K562 (cell line): Measurements from ENCODE around the gene GSKIP. TPM values are rescaled to one million over a fixed set of nuclear protein-coding genes. Genes with fewer than 3 reads are reported as not detected.

Experiments
- ATAC-seq: fragments of 200-7000 bp; cut with Tn5 transposase; 3 replicates; pipeline ENCODE4 v1.9.1; 2020; ENCODE audit warnings: moderate library complexity
- BruUV-seq: library from RNA; stranded (reverse); fragments of 400-500 nt; replicated peaks from 2 replicates; lab custom pipeline; 2021; lab: Mats Ljungman, UMichigan
- CTCF ChIA-PET: fragments of 300-600 bp; formaldehyde crosslinking; extraction: SDS; loops from one replicate; lab custom pipeline; 2021; ENCODE audit warnings: low intra/inter-chr PET ratio; lab: Yijun Ruan, JAX
- POLR2A ChIA-PET: fragments of 300-600, 350-650 bp; sonication (Branson Sonifier 250); formaldehyde crosslinking; extraction: SDS; loops from one replicate; lab custom pipeline; 2021; ENCODE audit warnings: antibody characterized with exemption, inconsistent platforms; lab: Yijun Ruan, JAX
- DNase-seq, 4 experiments: peaks; one replicate each; pipeline versions ENCODE4 v3.0.0 to v3.0.0-alpha.2; 2011 to 2018; ENCODE audit warnings: low spot score in 3 of 4, mixed read lengths in 3 of 4; ENCODE audit errors: extremely low read depth in 1 of 4
- FAIRE-seq: peaks from 2 replicates; lab custom pipeline; 2011; peaks lifted over from hg19 to GRCh38; lab: Jason Lieb, UNC
- H2AFZ ChIP-seq: 2 replicates; pipeline ENCODE4 v1.6.0; 2011; ENCODE audit warnings: low read depth, low read length, control low read depth, inconsistent platforms
- H3K27ac ChIP-seq: fragments of 200-600 bp; 3 replicates; pipeline ENCODE4 v1.8.0; 2011; ENCODE audit warnings: low read depth, mild to moderate bottlenecking, control low read depth, inconsistent platforms, low read length, moderate library complexity, mixed read lengths; ENCODE audit errors: extremely low read depth
- H3K27me3 ChIP-seq, 2 experiments: fragments of 300-600 bp in 1 of 2; 2 replicates in 1 of 2; 3 replicates in 1 of 2; pipeline versions ENCODE4 v1.6.0 to v1.8.0; 2011; ENCODE audit warnings: inconsistent platforms in 2 of 2, low read length in 2 of 2, mild to moderate bottlenecking in 1 of 2, mixed read lengths in 1 of 2, moderate library complexity in 1 of 2; ENCODE audit not compliant: control insufficient read depth in 2 of 2, insufficient read depth in 2 of 2
- H3K36me3 ChIP-seq: fragments of 300-600 bp; 3 replicates; pipeline ENCODE4 v1.8.0; 2011; ENCODE audit warnings: mild to moderate bottlenecking, low read length, inconsistent platforms; ENCODE audit not compliant: control insufficient read depth, insufficient read depth
- H3K4me1 ChIP-seq, 2 experiments: fragments of 200-600 bp in 1 of 2; replicated peaks in 1 of 2; 2 replicates in 1 of 2; 3 replicates in 1 of 2; pipeline versions ENCODE4 v1.5.1 to v1.8.0; 2011; ENCODE audit warnings: inconsistent platforms in 2 of 2, low read length in 2 of 2, mild to moderate bottlenecking in 1 of 2, mixed read lengths in 1 of 2, moderate library complexity in 1 of 2; ENCODE audit not compliant: control insufficient read depth in 2 of 2, insufficient read depth in 2 of 2
- H3K4me2 ChIP-seq: 2 replicates; pipeline ENCODE4 v1.6.1; 2011; ENCODE audit warnings: low read length, control low read depth, inconsistent platforms, mixed read lengths; ENCODE audit not compliant: insufficient read depth
- H3K4me3 ChIP-seq: fragments of 200-600 bp; sonication (generic), shearing (Covaris generic); 2 replicates; pipeline ENCODE4 v1.5.1; 2016; ENCODE audit warnings: control low read depth, inconsistent platforms
- H3K79me2 ChIP-seq: fragments of 200-600 bp; 3 replicates; pipeline ENCODE4 v1.8.0; 2011; ENCODE audit warnings: low read length, inconsistent platforms; ENCODE audit not compliant: control insufficient read depth, insufficient read depth
- H3K9ac ChIP-seq, 2 experiments: 2 replicates each; pipeline versions ENCODE4 v1.6.0 to v1.6.1; 2011; ENCODE audit warnings: low read depth in 2 of 2, low read length in 2 of 2, control low read depth in 1 of 2, inconsistent platforms in 1 of 2, mild to moderate bottlenecking in 1 of 2, mixed read lengths in 1 of 2; ENCODE audit not compliant: insufficient read depth in 1 of 2
- H3K9me1 ChIP-seq: one replicate; pipeline ENCODE4 v1.6.0; 2011; ENCODE audit warnings: inconsistent platforms, mild to moderate bottlenecking, low read length, moderate library complexity; ENCODE audit not compliant: control insufficient read depth, insufficient read depth
- H3K9me3 ChIP-seq: replicated peaks from 2 replicates; pipeline ENCODE4 v1.5.1; 2011; ENCODE audit warnings: low read depth, low read length, inconsistent platforms; ENCODE audit not compliant: control insufficient read depth, insufficient read depth
- H4K20me1 ChIP-seq: replicated peaks from 2 replicates; pipeline ENCODE4 v1.6.1; 2011; ENCODE audit warnings: low read length, inconsistent platforms, mixed read lengths; ENCODE audit not compliant: control insufficient read depth, insufficient read depth
- ARID3A ChIP-seq: IDR thresholded peaks from 2 replicates; pipeline ENCODE4 v1.6.1; 2012; ENCODE audit warnings: low read depth, low read length, improper control_type of control experiment, borderline replicate concordance
- CCNT2 ChIP-seq: IDR thresholded peaks from 2 replicates; pipeline ENCODE4 v1.6.1; 2011; ENCODE audit warnings: borderline replicate concordance, low read depth, mild to moderate bottlenecking, moderate library complexity, mixed read lengths, low read length; ENCODE audit not compliant: insufficient read length; ENCODE audit errors: extremely low read depth
- GATAD2A ChIP-seq: fragments of 450-650 bp; IDR thresholded peaks from 2 replicates; pipeline ENCODE4 v1.6.1; 2017
- NR2F6 ChIP-seq: fragments of 450-650 bp; formaldehyde crosslinking; IDR thresholded peaks from 2 replicates; pipeline ENCODE4 v1.4.0; 2020; ENCODE audit warnings: mild to moderate bottlenecking
- PREB ChIP-seq: sonication (generic); formaldehyde crosslinking; IDR thresholded peaks from 2 replicates; pipeline ENCODE4 v1.8.1; 2023; ENCODE audit warnings: mild to moderate bottlenecking, missing genetic modification reagents
- RNF2 ChIP-seq: sonication (generic); IDR thresholded peaks from 2 replicates; pipeline ENCODE4 v1.6.1; 2016
- TEAD4 ChIP-seq, 2 experiments: sonication (generic) in 1 of 2; formaldehyde crosslinking in 1 of 2; IDR thresholded peaks; 2 replicates each; pipeline versions ENCODE4 v1.6.1 to v1.8.0; 2012 to 2022; ENCODE audit warnings: borderline replicate concordance in 1 of 2, inconsistent platforms in 1 of 2, low read length in 1 of 2, mild to moderate bottlenecking in 1 of 2, missing genetic modification reagents in 1 of 2
- ZBTB5 ChIP-seq: fragments of 450-650 bp; IDR thresholded peaks from 2 replicates; pipeline ENCODE4 v1.6.1; 2017; ENCODE audit warnings: antibody characterized with exemption
- ZNF592 ChIP-seq: fragments of 450-650 bp; IDR thresholded peaks from 2 replicates; pipeline ENCODE4 v1.6.1; 2017; ENCODE audit warnings: antibody characterized with exemption, mild to moderate bottlenecking
- ZNF76 ChIP-seq: fragments of 250-450 bp; sonication (Bioruptor Pico); IDR thresholded peaks from 2 replicates; pipeline ENCODE4 v1.4.0; 2020; ENCODE audit warnings: mild to moderate bottlenecking, moderate library complexity, borderline replicate concordance
- WGBS: fragments of 100-300 bp; shearing (Covaris generic); methylation state at CpG from one replicate; pipeline ENCODE4 v1.1.6; 2016; ENCODE audit warnings: low coverage, mixed read lengths; ENCODE audit not compliant: insufficient coverage; ENCODE audit errors: missing lambda C conversion rate; 5-methylcytosine and 5-hydroxymethylcytosine counted together
- in situ Hi-C: fragments of 300-500 bp; cut with MboI; formaldehyde crosslinking; loops from 4 replicates; pipeline ENCODE4 v1.15.0; 2018; ENCODE audit warnings: inconsistent platforms, mixed read lengths
- intact Hi-C: fragments of 100-400 bp; cut with micrococcal nuclease; formaldehyde crosslinking; loops from 2 replicates; pipeline ENCODE4 v1.14.2; 2022
- polyA plus RNA-seq, 8 experiments: library from polyadenylated mRNA; depleted of rRNA in 4 of 8; stranded (reverse) in 5 of 8; unstranded in 3 of 8; fragments of >200 nt; fragmentation: Nextera tagmentation in 2 of 8; fragmentation: Illumina TruSeq in 1 of 8; extraction: Ambion mirVana in 2 of 8; extraction: Trizol in 1 of 8; gene quantifications; 2 replicates each; pipeline versions ENCODE4 v1.2.1 to v1.2.3, GENCODE V29; 2011 to 2014; ENCODE audit warnings: inconsistent platforms in 1 of 8, missing spikeins in 1 of 8
- total RNA-seq, 7 experiments: library from RNA; depleted of rRNA in 6 of 7; stranded (reverse); fragments of >200 nt in 6 of 7; fragmentation: Illumina TruSeq in 2 of 7; extraction: Trizol in 2 of 7; gene quantifications; 2 replicates each; pipeline versions ENCODE4 v1.2.1 to v1.2.3, GENCODE V29; 2011 to 2021; ENCODE audit warnings: low replicate concordance in 1 of 7

Gene GSKIP
- total and polyA plus RNA-seq, 9 of the 15 experiments (the other 6 are each of a cell fraction or from before 2014, with no cell fraction given), result 12.9 to 58.9 (median 22.2) TPM

GRCh38 chr14:96338551-96338950, 24.8 kb upstream of the GSKIP start (continued):
- TF ChIP-seq TEAD4 (IDR thresholded peaks at IDR 0.05; ENCODE audit: low read length) (no peak), TEAD4 (CRISPR knock-in tag; IDR thresholded peaks at IDR 0.05; ENCODE audit: borderline replicate concordance) (no peak), PREB (CRISPR knock-in tag) (no peak), ZBTB5 (no peak), ZNF76 (CRISPR knock-in tag) (no peak), ARID3A (no peak)

GRCh38 chr14:96341323-96341722, 22.0 kb upstream of the GSKIP start:
- H3K9me3 ChIP-seq, result no peaks in the 10 kb centered on the region
- no TSS peak for BruUV-seq
- no peak overlapping the region for H3K4me2 ChIP-seq
- 63% methylated on average over 3 of the region's 3 CpGs for WGBS
- no peak overlapping the region for H3K4me3 ChIP-seq
- FAIRE-seq (no peak), ATAC-seq (no peak), DNase-seq (no peak)
- H3K27ac ChIP-seq, result no peak overlapping the region
- no peaks in the 10 kb centered on the region for H3K79me2 ChIP-seq
- in situ Hi-C loops (no loop called here), intact Hi-C loops (no loop called here)
- no peaks in the 10 kb centered on the region for H3K27me3 ChIP-seq
- H3K9me1 ChIP-seq, result no peaks in the 10 kb centered on the region
- peaks cover 3% of the 10 kb centered on the region; the same call in 2 of the 3 replicates for H3K36me3 ChIP-seq
- no peak overlapping the region for H3K9ac ChIP-seq
- ChIA-PET POLR2A (no interaction called here), CTCF (no interaction called here)
- no peaks in the 10 kb centered on the region for H3K4me1 ChIP-seq
- H4K20me1 ChIP-seq, result no peaks in the 10 kb centered on the region
- H2AFZ ChIP-seq, result no peak overlapping the region
- TF ChIP-seq CCNT2 (no peak), GATAD2A (no peak), NR2F6 (no peak), RNF2 (no peak), ZNF592 (no peak)
